HL-60/S4 (cell line): ENCODE results near the gene TNRC18.
"Not testable (repeated sequence)": the region's sequence is repeated elsewhere in the genome, so short reads cannot be mapped to it uniquely, and the experiment has no call there.

Experiments used
- in situ Hi-C: fragments of 300-500 bp; cut with MboI; formaldehyde crosslinking; loops from 2 replicates; pipeline ENCODE4 v1.14.3; 2022; ENCODE audit warnings: low sequenced_read_pairs

Gene TNRC18

DNA sequence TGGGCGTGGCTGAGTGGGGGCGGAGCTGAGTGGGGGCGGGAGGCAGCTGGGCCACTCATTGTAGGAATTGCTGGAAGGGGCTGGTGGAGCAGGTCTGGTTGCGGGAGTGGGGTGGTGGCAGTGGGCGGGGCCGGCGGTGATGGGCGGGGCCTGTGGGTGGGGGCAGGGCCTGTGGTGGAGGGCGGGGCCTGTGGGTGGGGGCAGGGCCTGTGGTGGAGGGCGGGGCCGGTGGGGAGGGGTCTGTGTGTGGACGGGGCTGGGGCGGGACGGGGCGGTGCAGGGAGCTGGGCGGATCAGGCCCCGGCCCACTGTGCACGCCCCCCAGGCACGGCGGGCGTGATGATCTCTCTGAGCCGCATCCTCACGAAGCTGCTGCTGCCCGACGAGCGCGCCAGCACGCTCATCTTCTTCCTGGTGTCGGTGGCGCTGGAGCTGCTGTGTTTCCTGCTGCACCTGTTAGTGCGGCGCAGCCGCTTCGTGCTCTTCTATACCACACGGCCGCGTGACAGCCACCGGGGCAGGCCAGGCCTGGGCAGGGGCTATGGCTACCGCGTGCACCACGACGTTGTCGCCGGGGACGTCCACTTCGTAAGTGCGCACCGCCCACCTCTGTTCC, 126.9 kb downstream of the TNRC18 start:
- in situ Hi-C loops = no loop called here

- in situ Hi-C loops = no loop called here
Measured at GRCh38 chr7:5296015-5296610, 127.5 kb downstream of the TNRC18 start.

DNA sequence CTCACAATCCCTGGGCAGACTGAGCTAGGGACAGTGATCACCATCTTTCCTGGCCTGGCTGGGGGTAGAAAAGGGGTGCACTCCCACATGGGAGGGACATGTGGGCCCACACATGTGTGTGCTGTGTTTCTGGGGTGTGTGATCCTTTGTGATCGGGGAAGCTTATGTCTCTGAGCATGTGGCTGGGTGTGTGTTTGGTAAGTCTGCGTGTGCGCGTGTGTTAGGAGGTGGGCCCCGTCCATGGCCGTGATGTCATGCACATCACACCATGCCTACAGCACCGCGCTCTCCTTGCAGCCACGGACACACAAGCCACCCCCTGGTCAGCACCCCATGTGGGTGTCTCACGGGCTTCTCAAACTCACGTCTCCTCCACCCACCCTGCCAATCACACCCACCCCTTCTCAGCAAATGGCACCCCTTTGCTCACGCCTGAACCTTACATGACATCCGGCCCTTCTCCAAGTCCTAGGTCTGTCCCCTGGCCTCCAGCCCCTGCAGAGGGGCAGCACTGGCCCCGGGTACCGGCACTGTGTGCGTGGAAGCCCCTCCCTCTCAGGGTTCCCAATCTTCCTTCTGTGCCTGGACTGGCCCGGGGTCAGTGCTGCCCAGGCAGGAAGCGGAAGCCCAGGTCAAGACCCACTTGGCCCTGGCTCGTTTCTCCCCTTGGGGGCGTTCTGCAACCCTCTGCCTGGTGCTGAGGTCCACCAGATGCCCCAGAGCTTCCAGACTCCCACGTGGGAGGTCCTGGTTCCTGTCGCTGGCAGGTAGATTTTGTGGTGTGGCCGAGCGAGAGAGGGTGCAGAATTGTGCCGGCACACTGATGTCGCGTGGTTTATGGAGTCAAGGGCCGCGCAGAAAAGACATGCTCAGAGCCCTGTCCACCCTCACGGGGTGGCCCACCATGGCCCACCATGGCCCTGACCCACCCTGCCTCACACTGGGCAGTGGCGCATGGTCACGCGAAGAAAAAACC, 128.3 kb downstream of the TNRC18 start:
- in situ Hi-C loops = no loop called here

DNA sequence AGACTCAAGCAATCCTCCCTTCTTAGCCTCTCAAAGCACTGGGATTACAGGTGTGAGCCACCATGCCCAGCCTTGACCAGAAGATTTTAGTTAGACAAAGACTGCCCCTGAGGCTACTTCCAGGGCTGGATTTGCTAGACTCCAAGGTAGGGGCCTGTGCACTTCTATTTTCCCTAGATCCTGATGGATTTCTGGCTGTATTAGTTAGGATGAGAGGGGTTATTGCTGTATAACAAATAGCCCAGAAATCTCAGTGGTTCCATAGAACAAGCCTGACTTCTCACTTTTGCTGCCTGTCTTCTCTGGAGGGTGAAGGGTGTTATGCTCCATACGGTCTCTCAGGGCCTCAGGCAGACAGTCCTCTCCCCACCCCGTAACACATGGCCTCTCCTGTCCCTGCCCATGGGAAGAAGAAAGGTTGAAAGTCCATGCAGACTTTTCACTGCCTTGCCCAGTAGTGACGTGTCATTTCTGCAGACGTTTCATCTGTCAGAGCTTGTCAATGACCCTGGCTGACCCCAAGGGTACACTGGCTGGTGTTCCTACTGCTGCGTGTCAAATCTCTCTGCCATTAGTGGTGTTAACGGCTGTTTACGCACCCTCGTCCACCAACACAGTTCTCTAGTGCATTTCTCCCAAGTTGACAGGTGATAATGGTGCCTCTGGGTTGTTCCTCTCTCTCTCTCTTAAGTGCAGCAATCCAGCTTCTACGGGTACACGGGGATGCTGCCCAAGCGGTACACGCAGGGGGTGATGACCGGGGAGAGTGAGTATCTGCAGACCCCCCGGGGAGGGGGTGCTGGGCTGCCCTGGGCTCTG, 129.3 kb downstream of the TNRC18 start:
- in situ Hi-C loops = no loop called here

- in situ Hi-C loops = not testable (repeated sequence)
Measured at GRCh38 chr7:5291711-5292335, 131.8 kb downstream of the TNRC18 start.

- in situ Hi-C loops = no loop called here
Measured at GRCh38 chr7:5291301-5291700, 132.3 kb downstream of the TNRC18 start.

- in situ Hi-C loops = no loop called here
Measured at GRCh38 chr7:5289355-5289754, 134.3 kb downstream of the TNRC18 start.

- in situ Hi-C loops = not testable (repeated sequence)
Measured at GRCh38 chr7:5288560-5288959, 135.1 kb downstream of the TNRC18 start.

- in situ Hi-C loops = no loop called here
Measured at GRCh38 chr7:5287802-5288201, 135.8 kb downstream of the TNRC18 start.

DNA sequence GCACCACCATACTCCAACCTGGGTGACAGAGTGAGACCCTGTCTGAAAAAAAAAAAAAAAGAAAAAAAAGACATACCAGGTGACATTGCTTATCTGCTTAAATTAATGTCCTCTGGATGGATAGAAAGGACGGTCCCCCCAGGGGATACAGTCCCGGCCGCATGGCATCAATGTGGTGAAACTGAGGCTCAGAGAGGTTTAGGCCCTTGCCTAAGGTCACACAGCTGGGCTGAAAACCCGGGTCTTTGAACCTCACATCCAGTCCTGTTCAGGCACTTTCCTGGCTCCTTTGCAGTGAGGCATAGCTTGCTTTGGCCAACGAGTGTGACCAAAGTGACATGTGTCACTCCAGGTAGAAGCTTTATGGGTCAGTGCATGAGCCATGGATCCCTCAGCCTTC, 136.3 kb downstream of the TNRC18 start:
- in situ Hi-C loops = not testable (repeated sequence)

GRCh38 chr7:5286933-5287332, 136.7 kb downstream of the TNRC18 start:
- in situ Hi-C loops = no loop called here

DNA sequence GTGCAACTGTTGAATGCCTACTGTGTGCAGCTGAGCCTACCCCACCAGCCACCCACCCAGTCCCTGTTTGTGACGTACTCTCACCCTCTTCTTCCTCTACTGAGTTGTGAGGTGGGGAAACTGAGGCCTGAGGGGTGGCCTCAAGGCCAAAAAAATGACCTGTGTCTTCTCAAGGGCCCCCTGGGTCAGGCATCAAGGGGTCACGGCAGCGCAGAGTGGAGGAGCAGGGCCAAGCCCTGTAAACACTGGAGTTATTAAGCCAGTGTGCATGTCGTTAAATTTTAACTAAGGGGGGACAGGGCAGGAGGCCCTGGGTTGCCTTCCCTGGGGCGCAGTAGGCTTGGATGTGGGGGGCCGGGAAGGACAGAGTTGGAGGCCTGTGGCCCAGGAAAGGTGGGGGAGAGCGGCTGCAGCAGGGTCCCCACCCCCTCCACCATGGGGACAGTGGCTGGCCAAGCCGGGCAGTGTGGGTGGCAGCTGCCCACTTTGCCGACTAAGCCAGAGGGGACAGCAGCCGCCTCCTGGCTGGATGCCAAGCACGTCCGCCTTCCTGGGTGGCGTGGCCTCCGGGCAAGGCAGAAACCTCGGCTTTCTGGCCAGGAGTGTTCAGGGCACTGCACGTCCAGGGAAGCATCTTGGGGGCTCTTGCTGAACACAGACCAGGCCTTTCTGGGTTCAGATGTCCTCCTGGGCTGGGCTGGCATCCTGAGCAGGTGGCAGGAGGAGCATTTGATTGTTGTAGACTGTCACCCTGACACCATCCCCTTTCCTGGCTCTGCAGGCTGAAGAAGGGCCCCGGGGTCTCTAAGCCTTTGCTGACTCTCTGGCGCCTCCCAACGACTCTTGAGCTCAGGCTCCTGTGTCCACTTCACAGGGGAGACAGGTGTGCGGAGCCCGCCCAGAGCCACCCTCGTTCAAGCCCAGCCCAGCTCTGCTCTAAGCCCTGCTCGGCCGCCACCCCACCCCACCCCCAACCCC, 139.0 kb downstream of the TNRC18 start:
- in situ Hi-C loops = no loop called here

- in situ Hi-C loops = no loop called here
Measured at GRCh38 chr7:5283421-5284303, 140.0 kb downstream of the TNRC18 start.

DNA sequence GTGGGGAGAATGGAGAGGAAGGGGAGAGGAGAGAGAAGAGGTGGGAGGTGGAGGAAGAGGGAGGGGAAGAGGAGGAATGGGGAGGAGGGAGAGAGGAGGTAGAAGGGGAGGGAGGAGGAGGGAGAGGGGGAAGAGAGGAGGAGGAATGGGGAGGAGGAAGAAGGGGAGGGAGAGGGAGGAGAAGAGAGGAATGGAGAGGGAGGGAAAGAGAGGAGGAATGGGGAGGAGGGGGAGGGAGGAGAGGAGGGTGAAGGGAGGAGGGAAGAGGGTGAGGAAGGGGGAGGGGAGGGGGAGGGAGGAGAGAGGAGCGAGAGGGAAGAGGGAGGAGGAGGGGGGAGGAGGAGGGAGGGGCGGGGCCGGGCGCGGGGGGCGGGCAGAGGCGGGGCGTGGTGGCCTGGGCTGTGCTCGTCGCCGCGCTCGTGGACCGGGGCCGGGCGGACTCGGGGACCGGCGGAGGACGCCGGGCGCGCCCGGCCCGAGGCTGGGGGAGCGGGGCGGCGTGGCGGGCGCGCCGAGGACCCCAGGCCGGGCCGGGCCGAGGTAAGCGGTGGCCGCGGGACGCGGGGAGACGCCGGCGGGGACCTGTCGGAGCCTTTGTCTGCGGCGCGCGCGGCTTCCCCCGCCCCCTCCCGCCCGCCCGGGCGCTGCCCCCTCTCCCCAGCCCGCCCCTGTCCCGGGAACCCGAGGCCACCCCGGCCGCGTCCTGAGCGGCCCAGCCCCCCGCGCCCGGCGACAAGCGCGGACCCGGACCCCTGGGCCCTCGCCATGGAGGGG, 140.9 kb downstream of the TNRC18 start, which contains the start of gene SLC29A4:
SLC29A4 (plus strand) TSS at position 401 of the 774 bp plus-strand sequence. CDS start 4,874 bp downstream, outside the sequence.
- in situ Hi-C loops = no loop called here

DNA sequence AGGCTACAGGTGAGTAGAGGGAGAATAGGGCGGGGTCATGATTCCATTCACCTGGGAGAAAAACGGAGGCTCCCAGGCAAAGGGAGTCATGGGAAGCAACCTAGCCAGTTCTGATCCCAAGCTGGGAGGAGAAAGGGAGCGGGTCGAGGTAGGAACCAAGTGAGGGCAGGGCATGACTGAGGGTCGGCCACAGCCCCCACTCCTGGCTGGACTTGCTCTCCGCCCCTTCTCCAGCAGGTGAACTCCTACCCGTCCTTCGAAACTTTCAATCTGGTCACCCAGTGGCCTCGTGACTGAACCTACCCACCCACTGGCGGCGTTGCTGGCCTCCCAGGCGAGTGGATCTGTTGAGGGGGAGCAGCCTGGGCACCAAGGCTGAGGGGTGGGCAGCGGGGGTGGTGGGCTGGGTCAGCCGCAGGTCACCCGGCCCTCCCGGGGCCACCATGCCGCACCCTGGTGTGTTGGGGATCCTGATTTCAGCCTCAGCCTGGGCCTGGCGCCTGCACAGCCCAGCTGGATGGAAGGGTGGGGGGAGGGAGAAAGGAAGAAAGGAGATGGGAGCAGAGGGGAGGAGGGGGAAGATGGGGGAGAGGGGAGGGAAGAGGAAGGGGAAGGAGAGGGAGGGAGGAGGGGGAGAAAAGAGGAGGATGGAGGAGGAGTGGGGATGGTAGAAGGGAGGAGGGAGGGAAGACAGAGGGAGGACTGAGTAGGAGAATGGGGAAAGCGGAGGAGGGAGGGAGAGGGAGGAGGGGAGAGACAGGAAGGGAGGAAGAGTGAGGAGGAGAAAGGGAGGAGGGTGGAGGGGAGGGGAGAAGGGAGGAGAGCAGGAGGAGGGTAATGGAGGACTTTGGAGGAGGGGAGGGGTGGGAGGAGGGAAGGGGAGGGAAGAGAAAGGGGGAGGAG, 141.8 kb downstream of the TNRC18 start:
- in situ Hi-C loops = not testable (repeated sequence)

DNA sequence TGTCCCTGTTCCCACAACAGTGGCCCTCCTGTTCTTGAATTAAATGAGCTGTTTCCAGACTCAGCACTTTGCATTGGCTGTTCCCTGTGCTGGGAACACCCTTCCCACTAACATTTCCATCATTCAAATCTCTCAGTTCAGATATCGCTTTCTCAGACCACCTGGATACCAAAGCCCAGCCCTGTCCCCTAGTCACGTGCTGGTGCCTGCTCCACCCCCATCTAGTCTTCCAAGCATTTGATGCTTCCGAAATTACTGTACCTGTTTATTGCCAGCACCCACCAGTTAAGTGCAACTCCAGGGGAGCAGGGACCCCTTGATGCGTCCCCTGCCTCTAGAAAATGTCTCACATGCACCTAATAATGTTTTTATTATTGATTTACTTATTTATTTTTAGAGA, 143.9 kb downstream of the TNRC18 start:
- in situ Hi-C loops = no loop called here
